ENCODE measurements around the gene USP9Y. TPM values are rescaled to one million over a fixed set of nuclear protein-coding genes. Genes with fewer than 3 reads are reported as not detected.
A peak's percentile ranks its signal among the peaks of the same experiment; 100 is the strongest.

Gene USP9Y
- polyA plus RNA-seq, 2 of the 4 experiments (the other 2 are of a cell fraction): 6.2 to 28.8 TPM

GRCh38 chrY:12898604-12899003 is 197.6 kb downstream of the USP9Y start:
- no peak overlapping the region for H3K4me2 ChIP-seq
- CTCF ChIA-PET: no interaction called here
- FAIRE-seq: no peak
- H3K4me3 ChIP-seq: no peak overlapping the region
- 24% methylated on average over 2 of the region's 2 CpGs for WGBS (ENCODE audit: missing lambda C conversion rate)
- no peak for ATAC-seq
- POLR2A ChIA-PET: no interaction called here
- DNase-seq (ENCODE audit: low read depth in 1 of 2, low spot score in 1 of 2): no peak
- no peak for TF ChIP-seq ZFP36 (IDR thresholded peaks at IDR 0.05; ENCODE audit: borderline replicate concordance, partially characterized antibody)
- no peak for TF ChIP-seq HOXB5 (CRISPR knock-in tag; IDR thresholded peaks at IDR 0.05)
- TF ChIP-seq SREBF2 (IDR thresholded peaks at IDR 0.05): no peak
- no peak for TF ChIP-seq MAX (IDR thresholded peaks at IDR 0.05)
- TF ChIP-seq RCOR1 (IDR thresholded peaks at IDR 0.05; ENCODE audit: low read depth, low read length): no peak
- no peak for TF ChIP-seq CBX2 (IDR thresholded peaks at IDR 0.05; ENCODE audit: borderline replicate concordance, low read depth)
- no peak for TF ChIP-seq E2F6 (IDR thresholded peaks at IDR 0.05; ENCODE audit: borderline replicate concordance, low read depth)
- no peak for TF ChIP-seq NPAS2 (CRISPR knock-in tag; IDR thresholded peaks at IDR 0.05; ENCODE audit: borderline replicate concordance)
- TF ChIP-seq SMC3 (IDR thresholded peaks at IDR 0.05): no peak
- H3K27ac ChIP-seq: no peak overlapping the region
- no peaks in the 10 kb centered on the region for H3K4me1 ChIP-seq
- H3K9me3 ChIP-seq: no peaks in the 10 kb centered on the region

- FAIRE-seq (peak; percentile 88), DNase-seq (ENCODE audit: low read depth in 1 of 2, low spot score in 1 of 2) (peak; percentile 72 to 96), ATAC-seq (peak; percentile 96)
- Histone ChIP-seq H3K4me3 (peak within 1 kb of the TSS; percentile 68), H3K4me2 (peak within 1 kb of the TSS; percentile 77), H3K9me3 (no peaks in the 10 kb centered on the region), H3K4me1 (peaks cover 7% of the 10 kb centered on the region; the same call in 1 of the 3 replicates), H3K27ac (peak within 1 kb of the TSS; percentile 84 to 92)
- ChIA-PET CTCF (no interaction called here), POLR2A (no interaction called here)
- 1% methylated on average over 36 of the region's 54 CpGs for WGBS (ENCODE audit: missing lambda C conversion rate)
- no peak for TF ChIP-seq HOXB5 (CRISPR knock-in tag; IDR thresholded peaks at IDR 0.05)
- peak; percentile 72; the same call in 1 of the 2 replicates for TF ChIP-seq PHF8 (IDR thresholded peaks at IDR 0.05; ENCODE audit: borderline replicate concordance, low read depth)
- TF ChIP-seq ZC3H11A (IDR thresholded peaks at IDR 0.05): no peak
- peak in 1 of 2 experiments; percentile 32; a peak in 1 of 5 replicates for TF ChIP-seq JUN (IDR thresholded peaks at IDR 0.05)
- TF ChIP-seq FOSL2 (IDR thresholded peaks at IDR 0.05): no peak
- TF ChIP-seq FOSL2 (CRISPR knock-in tag; IDR thresholded peaks at IDR 0.05): no peak
- peak; percentile 73 for TF ChIP-seq POLR2A (IDR thresholded peaks at IDR 0.05; ENCODE audit: low read length)
- no peak for TF ChIP-seq CHD2 (IDR thresholded peaks at IDR 0.05; ENCODE audit: low read length, partially characterized antibody)
- peak; percentile 28; the same call in 1 of the 2 replicates for TF ChIP-seq REST (IDR thresholded peaks at IDR 0.05)
- TF ChIP-seq E2F6 (IDR thresholded peaks at IDR 0.05; ENCODE audit: borderline replicate concordance, low read depth): no peak
- no peak for TF ChIP-seq HES2 (IDR thresholded peaks at IDR 0.05)
Observed at GRCh38 chrY:12904618-12905516, 203.8 kb downstream of the USP9Y start, which contains the start of gene DDX3Y. TSS of gene DDX3Y (plus strand) at chrY:12904868. CDS start at chrY:12904937, 69 bp downstream.
